H1 (cell line): Measurements from ENCODE around the gene PHYHD1. TPM values are rescaled to one million over a fixed set of nuclear protein-coding genes. Genes with fewer than 3 reads are reported as not detected.

Source experiments
- CHD7 ChIP-seq: fragments of 300-600 bp; sonication (generic); IDR thresholded peaks from 2 replicates; pipeline ENCODE4 v1.7.1; 2012; ENCODE audit warnings: low read length, moderate library complexity, mild to moderate bottlenecking, inconsistent platforms; ENCODE audit not compliant: insufficient replicate concordance
- FOSL1 ChIP-seq: IDR thresholded peaks from 2 replicates; pipeline ENCODE4 v1.6.1; 2011; ENCODE audit warnings: mild to moderate bottlenecking, low read depth, low read length, moderate library complexity; ENCODE audit not compliant: insufficient read depth
- RNF2 ChIP-seq: fragments of 200-900, 300-1000 bp; sonication (generic); IDR thresholded peaks from 2 replicates; pipeline ENCODE4 v1.7.1; 2016; ENCODE audit warnings: borderline replicate concordance, low read depth, mild to moderate bottlenecking, antibody characterized with exemption, low read length; ENCODE audit not compliant: poor library complexity, severe bottlenecking; ENCODE audit errors: missing control alignments
- SAP30 ChIP-seq: fragments of 300-600 bp; sonication (generic); IDR thresholded peaks from 2 replicates; pipeline ENCODE4 v1.7.1; 2012; ENCODE audit warnings: low read length, moderate library complexity, mild to moderate bottlenecking, inconsistent platforms; ENCODE audit not compliant: insufficient read depth, insufficient replicate concordance
- SIN3A ChIP-seq, 2 experiments: IDR thresholded peaks in 1 of 2; conservative IDR thresholded peaks in 1 of 2; 2 replicates each; pipeline ENCODE4 v1.6.1; 2011 to 2012; ENCODE audit warnings: low read length in 2 of 2, improper control_type of control experiment in 1 of 2, low read depth in 1 of 2, mild to moderate bottlenecking in 1 of 2
- USF2 ChIP-seq: IDR thresholded peaks from 2 replicates; pipeline ENCODE4 v1.6.1; 2011; ENCODE audit warnings: low read length, improper control_type of control experiment
- ZNF274 ChIP-seq: IDR thresholded peaks from 2 replicates; pipeline ENCODE4 v1.7.0; 2012; ENCODE audit warnings: low read length, borderline replicate concordance; ENCODE audit errors: extremely low read depth
- polyA plus RNA-seq, 7 experiments: library from polyadenylated mRNA; depleted of rRNA in 3 of 7; stranded (reverse) in 5 of 7; unstranded in 2 of 7; fragments of >200 nt in 5 of 7; fragments of 200-250 nt in 2 of 7; gene quantifications; 1 replicate in 5 of 7; 2 replicates in 1 of 7; 4 replicates in 1 of 7; pipeline versions ENCODE4 v1.2.1 to v1.2.3, GENCODE V29; 2011 to 2013; ENCODE audit warnings: missing spikeins in 2 of 7, mixed read lengths in 2 of 7
- total RNA-seq: library from RNA; stranded (reverse); fragmentation: NEBNext Ultra II Directional; extraction: Animal tissue kit (Norgen Biotek cat#: 25700); gene quantifications from 2 replicates; pipeline ENCODE4 v1.2.1, GENCODE V29; 2021

Gene PHYHD1
- total and polyA plus RNA-seq, 2 of the 8 experiments (the other 6 are each of a cell fraction or from before 2014, with no cell fraction given), result 14.1 to 25.6 TPM

- no peak for TF ChIP-seq CHD7
- no peak for TF ChIP-seq RNF2
- no peak for TF ChIP-seq USF2
- TF ChIP-seq FOSL1, result no peak
- TF ChIP-seq SAP30, result no peak
- TF ChIP-seq ZNF274, result no peak
- TF ChIP-seq SIN3A (conservative IDR thresholded peaks at IDR 0.05 in 1 of 2, IDR thresholded peaks at IDR 0.05 in 1 of 2; ENCODE audit: low read depth in 1 of 2, low read length in 2 of 2), result no peak
Observed at GRCh38 chr9:128884164-128884563, 36.6 kb upstream of the PHYHD1 start (continued).
